Progenitor cell of endocrine pancreas (in vitro differentiated cells): Measurements from ENCODE around the gene CGRRF1. TPM values are rescaled to one million over a fixed set of nuclear protein-coding genes. Genes with fewer than 3 reads are reported as not detected.

Experiments used
- DNase-seq: peaks from one replicate; pipeline ENCODE4 v3.0.0; 2021; ENCODE audit warnings: low spot score; ENCODE audit not compliant: unreplicated experiment
- H3K27ac Mint-ChIP-seq: 2 replicates; pipeline ENCODE4 v1.8.0; 2021; ENCODE audit warnings: mild to moderate bottlenecking, moderate library complexity, mixed read lengths
- H3K27me3 Mint-ChIP-seq: 2 replicates; pipeline ENCODE4 v1.8.0; 2021; ENCODE audit warnings: mixed read lengths
- H3K36me3 Mint-ChIP-seq: 2 replicates; pipeline ENCODE4 v1.8.0; 2022; ENCODE audit warnings: mixed read lengths; ENCODE audit not compliant: insufficient read depth
- H3K4me1 Mint-ChIP-seq: 2 replicates; pipeline ENCODE4 v1.8.0; 2021; ENCODE audit warnings: low read depth, mixed read lengths
- H3K4me3 Mint-ChIP-seq: 2 replicates; pipeline ENCODE4 v1.8.0; 2021; ENCODE audit warnings: low read depth, mild to moderate bottlenecking, moderate library complexity, mixed read lengths
- H3K9me3 Mint-ChIP-seq: 2 replicates; pipeline ENCODE4 v1.8.0; 2021; ENCODE audit warnings: low read depth, mixed read lengths
- total RNA-seq: library from RNA; stranded (reverse); gene quantifications from 2 replicates; pipeline ENCODE4 v1.2.1, GENCODE V29; 2021
- TF ChIP-seq, protein P1 (sequence below): fragments of 200-600 bp; sonication (generic); IDR thresholded peaks from one replicate; pipeline ENCODE4 v1.5.0; 2021; ENCODE audit warnings: antibody characterized with exemption, mild to moderate bottlenecking; ENCODE audit not compliant: unreplicated experiment

The CGRRF1 gene
- total RNA-seq, 1 donor from 2014 or later = 19.3 TPM

DNA sequence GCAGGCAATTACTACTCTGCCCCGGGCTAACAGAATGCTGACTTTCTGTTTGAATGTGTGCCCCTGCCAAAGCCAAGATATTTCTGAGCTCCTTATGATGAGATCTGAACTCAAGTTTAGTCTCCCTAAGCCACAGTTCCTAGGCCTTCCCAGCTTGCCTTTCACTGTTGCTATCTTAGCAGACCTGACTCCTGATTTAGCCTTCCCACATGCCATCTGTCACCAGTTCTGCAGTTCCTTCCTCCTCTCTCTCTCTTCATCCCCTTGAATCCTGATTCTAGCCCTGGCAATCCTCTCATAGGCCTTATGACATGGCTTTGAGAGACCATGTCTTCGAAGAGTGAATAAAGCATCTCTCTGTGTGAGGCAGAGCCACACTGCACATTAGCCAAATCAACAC, 44.7 kb downstream of the CGRRF1 start:
- no peak for DNase-seq
- Mint-ChIP-seq H3K4me1 (no peaks in the 10 kb centered on the region), H3K27me3 (peaks cover 3% of the 10 kb centered on the region), H3K27ac (no peak overlapping the region), H3K36me3 (no peaks in the 10 kb centered on the region), H3K9me3 (no peaks in the 10 kb centered on the region), H3K4me3 (no peak overlapping the region)
- TF ChIP-seq, protein P1, sequence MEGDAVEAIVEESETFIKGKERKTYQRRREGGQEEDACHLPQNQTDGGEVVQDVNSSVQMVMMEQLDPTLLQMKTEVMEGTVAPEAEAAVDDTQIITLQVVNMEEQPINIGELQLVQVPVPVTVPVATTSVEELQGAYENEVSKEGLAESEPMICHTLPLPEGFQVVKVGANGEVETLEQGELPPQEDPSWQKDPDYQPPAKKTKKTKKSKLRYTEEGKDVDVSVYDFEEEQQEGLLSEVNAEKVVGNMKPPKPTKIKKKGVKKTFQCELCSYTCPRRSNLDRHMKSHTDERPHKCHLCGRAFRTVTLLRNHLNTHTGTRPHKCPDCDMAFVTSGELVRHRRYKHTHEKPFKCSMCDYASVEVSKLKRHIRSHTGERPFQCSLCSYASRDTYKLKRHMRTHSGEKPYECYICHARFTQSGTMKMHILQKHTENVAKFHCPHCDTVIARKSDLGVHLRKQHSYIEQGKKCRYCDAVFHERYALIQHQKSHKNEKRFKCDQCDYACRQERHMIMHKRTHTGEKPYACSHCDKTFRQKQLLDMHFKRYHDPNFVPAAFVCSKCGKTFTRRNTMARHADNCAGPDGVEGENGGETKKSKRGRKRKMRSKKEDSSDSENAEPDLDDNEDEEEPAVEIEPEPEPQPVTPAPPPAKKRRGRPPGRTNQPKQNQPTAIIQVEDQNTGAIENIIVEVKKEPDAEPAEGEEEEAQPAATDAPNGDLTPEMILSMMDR = no peak

DNA sequence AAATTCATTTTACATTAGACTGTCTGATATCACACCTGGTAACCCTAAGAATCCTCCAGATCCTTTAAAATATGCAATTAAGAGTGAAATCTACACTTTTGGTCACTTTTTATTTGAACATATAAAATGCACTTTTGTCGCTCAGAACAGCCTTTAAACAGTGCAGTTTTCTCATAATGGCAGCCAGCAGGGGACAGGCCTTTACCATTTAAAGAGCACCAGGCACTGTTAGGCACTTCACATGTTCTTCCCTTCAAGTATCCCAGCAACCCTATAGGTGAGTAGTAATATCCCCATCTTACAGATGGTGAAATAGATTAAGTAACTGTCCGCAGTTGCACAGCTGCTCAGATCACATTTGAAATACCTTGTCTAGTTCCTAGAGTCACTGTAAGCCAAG, 45.9 kb downstream of the CGRRF1 start:
- no peaks in the 10 kb centered on the region for H3K9me3 Mint-ChIP-seq
- no peak overlapping the region for H3K27ac Mint-ChIP-seq
- H3K4me3 Mint-ChIP-seq = no peak overlapping the region
- no peak for DNase-seq
- H3K27me3 Mint-ChIP-seq = peaks cover 7% of the 10 kb centered on the region
- no peaks in the 10 kb centered on the region for H3K36me3 Mint-ChIP-seq
- no peaks in the 10 kb centered on the region for H3K4me1 Mint-ChIP-seq
- TF ChIP-seq, protein P1 = no peak

DNA sequence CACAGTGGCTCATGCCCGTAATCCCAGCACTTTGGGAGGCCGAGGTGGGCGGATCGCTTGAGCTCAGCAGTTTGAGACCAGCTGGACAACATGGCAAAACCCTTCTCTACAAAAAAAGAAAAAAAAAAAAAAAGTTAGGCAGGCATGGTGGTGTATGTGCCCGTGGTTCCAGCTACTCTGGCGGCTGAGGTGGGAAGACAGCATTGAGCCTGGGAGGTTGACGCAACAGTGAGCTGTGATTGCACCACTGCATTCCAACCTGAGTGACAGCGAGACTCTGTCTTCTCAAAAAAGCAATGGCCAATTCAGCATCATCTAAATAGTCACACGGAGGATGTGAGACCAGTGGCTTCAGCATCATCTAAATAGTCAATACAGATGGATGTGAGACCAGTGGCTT, 46.8 kb downstream of the CGRRF1 start:
- TF ChIP-seq, protein P1 = no peak
- Mint-ChIP-seq H3K27ac (no peak overlapping the region), H3K36me3 (no peaks in the 10 kb centered on the region), H3K27me3 (peaks cover 7% of the 10 kb centered on the region), H3K4me1 (no peaks in the 10 kb centered on the region), H3K4me3 (no peak overlapping the region), H3K9me3 (no peaks in the 10 kb centered on the region)
- DNase-seq = no peak

DNA sequence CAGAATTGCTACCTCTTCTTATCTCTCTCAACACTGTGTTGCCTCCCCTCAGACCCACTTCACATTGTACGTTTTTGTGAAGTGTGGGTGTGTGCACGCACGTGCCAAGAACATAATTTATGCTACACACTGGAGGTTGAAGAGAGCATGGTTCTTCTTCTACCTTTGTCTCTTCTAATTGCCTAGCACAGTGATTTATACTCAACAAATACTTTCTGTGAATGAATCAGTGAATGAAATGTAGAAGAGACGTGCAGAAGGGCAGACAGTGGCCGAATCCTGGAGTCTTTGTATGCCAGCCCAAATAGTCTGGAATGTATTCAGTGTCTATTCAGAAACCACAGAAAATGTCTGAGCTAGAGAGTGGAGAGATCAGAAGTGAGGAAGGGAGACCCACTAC, 52.6 kb downstream of the CGRRF1 start:
- Mint-ChIP-seq H3K36me3 (no peaks in the 10 kb centered on the region), H3K27ac (no peak overlapping the region), H3K9me3 (no peaks in the 10 kb centered on the region), H3K4me3 (no peak overlapping the region), H3K27me3 (peaks cover 9% of the 10 kb centered on the region), H3K4me1 (peaks cover 8% of the 10 kb centered on the region)
- TF ChIP-seq, protein P1 = no peak
- DNase-seq = no peak

DNA sequence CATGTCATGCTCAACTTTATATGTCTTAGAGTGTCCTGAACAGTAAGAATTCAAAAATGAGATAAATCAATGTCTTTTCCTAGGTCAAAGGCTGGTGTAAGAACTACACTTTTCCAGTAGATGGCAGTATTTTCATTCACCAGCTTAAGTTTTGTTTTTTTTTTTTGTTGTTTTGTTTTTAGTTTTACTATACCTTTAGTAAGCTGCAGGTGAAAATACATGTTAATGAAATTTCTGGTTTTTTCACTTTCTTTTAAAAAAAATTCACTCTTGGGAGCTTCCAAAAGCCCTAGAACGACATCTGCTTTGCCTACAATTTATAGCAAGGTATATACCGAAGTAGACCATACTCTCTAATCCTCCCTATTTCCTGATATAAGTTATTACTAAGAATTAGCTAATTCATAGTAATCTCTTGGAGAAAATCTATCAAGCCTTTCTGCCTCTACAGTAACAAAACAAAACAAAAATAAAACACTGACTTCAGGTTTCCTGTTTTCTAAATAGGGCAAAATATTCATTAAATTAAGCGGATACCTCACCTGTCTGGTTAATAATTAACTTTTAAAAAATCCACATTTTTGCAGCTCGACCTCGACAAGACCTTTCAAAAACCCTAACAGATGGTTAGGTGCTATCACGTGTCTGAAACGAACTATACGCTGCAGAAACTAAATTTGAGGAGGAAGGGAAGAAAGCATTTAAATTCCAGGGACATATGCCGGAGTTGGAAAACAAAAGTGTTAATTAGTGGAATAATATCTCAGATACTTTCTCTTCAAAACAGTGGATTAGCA, 54.6 kb downstream of the CGRRF1 start:
- no peak for DNase-seq
- no peaks in the 10 kb centered on the region for H3K36me3 Mint-ChIP-seq
- peak overlapping the region; percentile 95 for H3K27ac Mint-ChIP-seq
- H3K9me3 Mint-ChIP-seq = no peaks in the 10 kb centered on the region
- H3K4me1 Mint-ChIP-seq = peaks cover 14% of the 10 kb centered on the region
- peaks cover 19% of the 10 kb centered on the region for H3K27me3 Mint-ChIP-seq
- TF ChIP-seq, protein P1 = peak; percentile 93
- peak overlapping the region; percentile 78 for H3K4me3 Mint-ChIP-seq
